GM18517 (cell line): ENCODE measurements around the gene HS2ST1.
"Not testable (repeated sequence)": the region's sequence is repeated elsewhere in the genome, so short reads cannot be mapped to it uniquely, and the experiment has no call there.

Experiments used
- ATAC-seq: cut with Tn5 transposase; IDR thresholded peaks from one replicate; pipeline ENCODE4 v1.9.1; 2021; ENCODE audit warnings: mild to moderate bottlenecking, moderate library complexity; ENCODE audit not compliant: unreplicated experiment

The HS2ST1 gene

GRCh38 chr1:86914601-86914997 lies at the start of gene HS2ST1:
Gene HS2ST1, plus strand, starts transcription at chr1:86914635.
- ATAC-seq, result no peak

DNA sequence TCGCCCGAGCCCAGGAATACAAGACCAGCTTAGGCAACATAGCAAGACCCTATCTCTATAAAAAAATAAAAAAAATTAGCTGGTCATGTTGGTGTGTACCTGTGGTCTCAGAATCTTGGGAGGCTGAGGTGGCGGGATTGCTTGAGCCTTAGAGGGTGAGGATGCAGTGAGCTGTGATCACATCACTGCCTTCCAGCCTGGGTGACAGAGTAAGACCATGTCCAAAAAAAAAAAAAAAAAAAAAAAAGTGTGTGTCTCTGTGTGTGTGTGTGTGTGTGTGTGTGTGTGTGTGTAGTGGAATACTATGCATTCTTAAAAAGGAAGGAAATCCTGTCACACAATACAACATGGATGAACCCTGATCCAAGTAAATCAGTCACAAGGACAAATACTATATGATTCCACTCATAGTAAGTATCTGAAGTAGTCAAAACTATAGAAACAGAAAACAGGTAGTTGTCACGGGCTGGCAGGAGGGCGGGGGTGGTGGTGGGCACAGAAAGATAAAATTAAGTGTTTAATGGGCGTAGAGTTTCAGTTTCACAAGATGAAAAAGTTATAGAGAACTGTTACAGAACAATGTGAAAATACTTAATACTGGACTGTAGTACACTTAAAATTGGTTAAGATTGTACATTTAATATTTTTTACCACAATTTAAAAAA lies 48.3 kb upstream of the HS2ST1 start:
- peak; percentile 70 for ATAC-seq

- peak; percentile 24 for ATAC-seq
Measured at GRCh38 chr1:86866665-86867064, 47.8 kb upstream of the HS2ST1 start.

DNA sequence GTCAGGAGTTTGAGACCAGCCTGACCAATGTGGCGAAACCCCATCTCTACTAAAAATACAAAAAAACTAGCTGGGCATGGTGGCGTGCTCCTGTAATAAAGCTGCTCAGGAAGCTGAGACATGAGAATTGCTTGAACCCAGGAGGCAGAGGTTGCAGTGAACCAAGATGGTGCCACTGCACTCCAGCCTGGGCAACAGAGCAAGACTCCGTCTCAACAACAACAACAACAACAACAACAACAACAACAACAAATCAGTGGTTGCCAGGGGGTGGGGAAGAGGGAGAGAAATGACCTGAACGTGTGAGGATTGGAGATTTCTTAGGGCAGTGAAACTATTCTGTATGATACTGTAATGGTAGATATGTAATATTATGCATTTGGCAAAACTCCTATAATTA lies 47.2 kb upstream of the HS2ST1 start:
- not testable (repeated sequence) for ATAC-seq

- ATAC-seq, result no peak
Measured at GRCh38 chr1:86868477-86868876, 46.0 kb upstream of the HS2ST1 start.

GRCh38 chr1:86871001-86871400 lies 43.4 kb upstream of the HS2ST1 start:
- no peak for ATAC-seq

DNA sequence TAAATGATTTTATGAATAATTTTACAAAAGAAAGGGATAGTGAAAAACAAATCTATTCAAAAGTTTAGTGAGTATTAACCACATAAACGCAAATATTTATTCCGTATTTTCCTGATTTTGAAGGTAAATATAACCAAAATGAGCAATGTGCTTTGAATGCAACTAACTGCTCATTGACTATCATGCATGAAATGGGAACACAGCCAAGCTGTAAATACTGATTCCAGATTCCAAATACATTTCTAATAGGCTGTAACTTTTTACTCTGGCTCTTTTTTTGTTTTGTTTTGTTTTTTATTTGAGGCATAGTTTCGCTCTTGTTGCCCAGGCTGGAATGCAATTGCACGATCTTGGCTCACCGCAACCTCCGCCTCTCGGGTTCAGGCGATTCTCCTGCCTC lies 42.3 kb upstream of the HS2ST1 start:
- ATAC-seq, result no peak

DNA sequence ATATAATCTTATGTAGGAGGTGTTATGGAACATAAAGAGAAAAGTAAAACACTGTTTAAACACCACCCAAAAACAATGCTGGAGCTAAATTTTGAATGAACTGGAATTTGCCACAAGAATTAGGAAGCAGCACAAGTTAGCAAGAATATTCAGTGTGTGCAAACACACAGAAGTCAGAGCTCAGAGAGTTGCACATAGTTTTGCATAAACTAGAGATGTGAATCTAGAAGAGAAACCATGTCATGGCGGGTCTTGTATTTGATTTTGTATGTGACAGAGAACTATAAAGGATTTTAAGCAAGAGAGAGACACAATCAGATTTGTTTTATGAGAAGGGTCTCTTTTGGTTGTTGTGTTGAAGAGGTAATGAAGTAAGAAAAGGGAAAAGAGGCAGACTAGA lies 38.7 kb upstream of the HS2ST1 start:
- no peak for ATAC-seq

DNA sequence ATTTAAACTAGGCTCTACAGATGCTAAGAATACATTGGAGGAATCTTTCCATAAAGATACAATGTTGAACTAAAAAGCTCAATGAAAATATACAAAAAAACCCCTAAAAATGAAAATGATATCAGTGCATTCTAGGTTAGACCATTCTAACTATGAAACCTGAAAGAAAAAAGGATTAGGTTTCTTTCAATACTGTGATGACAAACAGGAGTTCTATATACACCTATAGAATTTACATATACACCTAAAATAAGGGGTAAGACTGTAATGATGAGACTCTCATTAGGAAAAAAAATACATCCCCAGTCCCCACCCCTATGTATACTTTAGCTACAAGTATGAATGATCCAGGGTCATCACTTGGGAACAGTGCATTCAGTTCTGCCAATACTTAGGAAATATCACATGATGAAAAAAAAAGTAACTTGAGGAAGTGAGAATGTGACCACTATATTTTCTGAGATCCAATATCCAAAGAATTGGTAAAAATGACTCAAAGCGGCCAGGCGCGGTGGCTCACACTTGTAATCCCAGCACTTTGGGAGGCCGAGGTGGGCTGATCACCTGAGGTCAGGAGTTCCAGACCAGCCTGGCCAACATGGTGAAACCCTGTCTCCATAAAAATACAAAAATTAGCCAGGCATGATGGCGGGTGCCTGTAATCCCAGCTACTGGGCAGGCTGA lies 26.8 kb upstream of the HS2ST1 start:
- peak; percentile 66 for ATAC-seq

GRCh38 chr1:86888327-86888726 lies 26.1 kb upstream of the HS2ST1 start:
- no peak for ATAC-seq

- not testable (repeated sequence) for ATAC-seq
Measured at GRCh38 chr1:86899401-86899800, 15.0 kb upstream of the HS2ST1 start.

GRCh38 chr1:86905875-86906274 lies 8.6 kb upstream of the HS2ST1 start:
- no peak for ATAC-seq

DNA sequence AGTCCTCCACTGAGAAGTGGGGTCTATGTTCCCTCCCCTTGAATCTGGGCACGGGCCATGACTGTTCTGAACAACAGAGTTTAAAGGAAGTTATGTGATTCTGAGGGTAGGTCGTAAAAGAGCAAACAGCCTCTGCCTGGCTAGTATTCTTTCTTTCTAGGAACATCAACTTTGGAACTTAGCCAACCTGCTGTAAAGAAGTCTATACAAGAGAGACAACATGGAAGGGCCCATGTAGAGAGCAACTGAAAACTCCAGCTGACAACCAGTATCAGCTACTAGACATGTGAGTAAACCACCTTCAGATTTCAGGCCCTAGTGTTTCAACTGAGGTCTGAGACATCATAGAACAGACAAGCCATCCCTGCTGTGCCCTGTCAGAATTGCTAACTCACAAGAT lies 8.0 kb upstream of the HS2ST1 start:
- no peak for ATAC-seq

DNA sequence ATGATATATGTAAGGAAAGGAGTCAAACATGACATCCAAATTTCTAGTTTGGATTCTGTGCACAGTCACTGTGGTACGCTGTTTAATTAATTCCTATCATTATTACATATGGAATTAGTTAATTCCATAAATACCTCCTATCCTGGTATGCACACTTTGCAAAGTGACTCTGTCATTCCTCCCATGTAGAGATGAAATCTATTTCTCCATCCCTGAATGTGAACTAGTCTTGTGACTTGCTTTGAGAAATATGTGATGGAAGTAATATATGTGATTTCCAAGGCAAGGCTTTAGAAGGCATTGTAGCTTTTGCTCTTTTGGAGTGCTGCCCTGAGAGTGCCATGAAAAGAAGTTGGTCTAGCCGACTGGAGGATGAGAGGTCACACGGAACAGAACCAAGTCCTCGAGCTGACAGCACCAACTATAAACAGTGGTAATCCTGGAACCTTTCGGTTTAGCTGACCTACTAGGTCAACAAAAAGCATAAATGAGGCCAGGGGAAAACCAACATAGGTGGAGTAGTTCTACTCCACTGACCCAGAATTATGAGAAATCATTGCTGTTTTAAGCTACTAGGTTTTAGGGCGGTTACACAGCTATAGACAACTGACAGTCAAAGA lies 2.0 kb upstream of the HS2ST1 start:
- no peak for ATAC-seq

- ATAC-seq, result peak; percentile 31
Measured at GRCh38 chr1:86913399-86913895, 988 bp upstream of the HS2ST1 start.

- ATAC-seq, result peak; percentile 76
Measured at GRCh38 chr1:86913896-86914600, 387 bp upstream of the HS2ST1 start, which contains the start of gene SELENOF. Gene SELENOF, minus strand, starts transcription at chr1:86914126. Its CDS starts 15 bp downstream, at chr1:86914111.

DNA sequence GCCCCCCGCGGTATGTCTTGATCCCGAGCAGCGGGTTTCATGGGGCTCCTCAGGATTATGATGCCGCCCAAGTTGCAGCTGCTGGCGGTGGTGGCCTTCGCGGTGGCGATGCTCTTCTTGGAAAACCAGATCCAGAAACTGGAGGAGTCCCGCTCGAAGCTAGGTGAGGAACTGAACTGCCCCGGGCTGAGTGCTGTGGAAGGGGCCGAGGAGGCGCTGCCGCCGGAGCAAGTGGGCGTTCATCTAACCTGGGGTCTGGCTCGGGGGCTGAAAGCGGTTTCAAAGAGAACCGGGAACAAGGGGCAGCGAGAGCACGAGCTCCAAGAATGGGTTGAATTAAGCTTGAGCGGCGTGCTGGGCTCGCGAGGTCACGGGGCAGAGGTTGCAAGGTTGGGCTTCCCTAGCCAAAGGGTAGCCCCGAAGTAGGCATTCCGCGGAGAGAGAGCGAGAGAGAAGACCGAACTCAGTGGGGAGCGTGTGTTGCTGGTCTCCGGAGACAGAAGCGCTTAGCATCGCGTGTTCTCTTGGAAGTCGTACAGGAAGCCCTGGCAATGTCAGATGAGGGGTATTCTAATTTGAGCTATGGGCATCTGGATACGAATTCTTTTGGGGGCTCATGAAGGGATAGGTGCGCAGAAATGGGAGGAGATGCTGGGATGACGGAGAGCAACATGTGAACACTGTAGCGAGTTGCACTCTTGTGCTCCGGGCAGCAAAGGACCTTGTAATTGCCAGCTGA lies 732 bp downstream of the HS2ST1 start:
- ATAC-seq, result peak; percentile 31

GRCh38 chr1:86915737-86916235 lies 1.4 kb downstream of the HS2ST1 start:
- no peak for ATAC-seq

- no peak for ATAC-seq
Measured at GRCh38 chr1:86916752-86917151, 2.3 kb downstream of the HS2ST1 start.

DNA sequence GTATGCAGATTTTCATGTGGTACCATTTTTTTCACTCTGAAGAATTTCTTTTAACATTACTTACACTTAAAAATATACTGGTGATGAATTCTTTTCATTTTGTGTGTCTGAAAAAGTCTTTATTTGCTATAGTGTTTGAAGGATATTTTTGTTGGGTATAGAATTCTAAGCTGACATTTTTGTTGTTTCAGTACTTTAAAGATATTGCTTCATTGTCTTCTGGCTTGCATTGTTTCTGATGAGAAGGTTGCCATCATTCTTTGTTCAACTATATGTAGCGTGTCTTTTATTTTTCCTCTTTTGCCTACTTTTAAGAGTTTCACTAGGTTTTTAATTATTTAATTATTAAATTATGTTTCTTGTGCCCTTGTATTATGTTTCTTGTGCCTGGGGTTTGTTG lies 8.0 kb downstream of the HS2ST1 start:
- ATAC-seq, result no peak
